Astrocyte (in vitro differentiated cells and primary cell): ENCODE results near the gene MLLT10. TPM values are rescaled to one million over a fixed set of nuclear protein-coding genes. Genes with fewer than 3 reads are reported as not detected.

Experiments
- DNase-seq: peaks from one replicate; pipeline ENCODE4 v3.0.0-alpha.2; 2010; ENCODE audit warnings: low read depth
- FAIRE-seq: peaks from 2 replicates; lab custom pipeline; 2011; peaks lifted over from hg19 to GRCh38; lab: Jason Lieb, UNC
- H2AFZ ChIP-seq: 2 replicates; pipeline ENCODE4 v1.6.0; 2012; ENCODE audit warnings: low read depth, low read length, inconsistent platforms
- H3K27ac ChIP-seq: 2 replicates; pipeline ENCODE4 v1.5.1; 2011; ENCODE audit warnings: low read depth, low read length, inconsistent platforms
- H3K27me3 ChIP-seq: 2 replicates; pipeline ENCODE4 v1.6.0; 2011; ENCODE audit warnings: low read length, inconsistent platforms; ENCODE audit not compliant: insufficient read depth
- H3K36me3 ChIP-seq: 2 replicates; pipeline ENCODE4 v1.5.1; 2011; ENCODE audit warnings: low read length, inconsistent platforms; ENCODE audit not compliant: insufficient read depth
- H3K4me1 ChIP-seq: 2 replicates; pipeline ENCODE4 v1.5.1; 2011; ENCODE audit warnings: low read length, inconsistent platforms; ENCODE audit not compliant: insufficient read depth
- H3K4me2 ChIP-seq: 2 replicates; pipeline ENCODE4 v1.6.0; 2012; ENCODE audit warnings: low read length, inconsistent platforms
- H3K4me3 ChIP-seq: 2 replicates; pipeline ENCODE4 v1.5.1; 2011; ENCODE audit warnings: low read depth, mild to moderate bottlenecking, low read length, inconsistent platforms; ENCODE audit not compliant: insufficient read depth
- H3K79me2 ChIP-seq: 2 replicates; pipeline ENCODE4 v1.6.0; 2012; ENCODE audit warnings: mild to moderate bottlenecking, low read length, inconsistent platforms; ENCODE audit not compliant: insufficient read depth
- H3K9ac ChIP-seq: 2 replicates; pipeline ENCODE4 v1.6.0; 2012; ENCODE audit warnings: mild to moderate bottlenecking, low read length, inconsistent platforms
- H3K9me3 ChIP-seq: 2 replicates; pipeline ENCODE4 v1.5.1; 2012; ENCODE audit warnings: low read depth, mild to moderate bottlenecking, low read length, inconsistent platforms; ENCODE audit not compliant: insufficient read depth
- H4K20me1 ChIP-seq: 2 replicates; pipeline ENCODE4 v1.6.0; 2012; ENCODE audit warnings: low read length, inconsistent platforms; ENCODE audit not compliant: insufficient read depth
- H3K27ac Mint-ChIP-seq: one replicate; pipeline ENCODE4 v1.8.0; 2021; ENCODE audit warnings: mild to moderate bottlenecking, mixed read lengths; ENCODE audit not compliant: unreplicated experiment
- H3K27me3 Mint-ChIP-seq: one replicate; pipeline ENCODE4 v1.8.0; 2021; ENCODE audit warnings: low read depth, mixed read lengths; ENCODE audit not compliant: unreplicated experiment
- H3K36me3 Mint-ChIP-seq: one replicate; pipeline ENCODE4 v1.8.0; 2021; ENCODE audit warnings: low read depth, mixed read lengths; ENCODE audit not compliant: unreplicated experiment
- H3K4me1 Mint-ChIP-seq: one replicate; pipeline ENCODE4 v1.8.0; 2021; ENCODE audit warnings: low read depth, mixed read lengths; ENCODE audit not compliant: unreplicated experiment
- H3K4me3 Mint-ChIP-seq: one replicate; pipeline ENCODE4 v1.8.0; 2021; ENCODE audit warnings: mild to moderate bottlenecking, moderate library complexity, mixed read lengths; ENCODE audit not compliant: unreplicated experiment
- H3K9me3 Mint-ChIP-seq: one replicate; pipeline ENCODE4 v1.8.0; 2021; ENCODE audit warnings: mild to moderate bottlenecking, mixed read lengths; ENCODE audit not compliant: unreplicated experiment
- CTCF ChIP-seq: IDR thresholded peaks from 2 replicates; pipeline ENCODE4 v1.5.1; 2011; ENCODE audit warnings: low read depth, mild to moderate bottlenecking, inconsistent platforms, low read length, moderate library complexity; ENCODE audit not compliant: insufficient read depth
- EZH2 ChIP-seq: IDR thresholded peaks from 2 replicates; pipeline ENCODE4 v1.6.1; 2012; ENCODE audit warnings: mild to moderate bottlenecking, low read length, inconsistent platforms; ENCODE audit not compliant: insufficient read depth
- total RNA-seq: library from RNA; stranded (reverse); gene quantifications from 2 replicates; pipeline ENCODE4 v1.2.1, GENCODE V29; 2021

MLLT10 gene
- total RNA-seq, 1 donor from 2014 or later: 46.9 TPM

- Mint-ChIP-seq H3K36me3 (peaks cover 9% of the 10 kb centered on the region), H3K4me3 (no peak overlapping the region)
- DNase-seq: no peak
Measured at GRCh38 chr10:21603721-21604120, 69.7 kb downstream of the MLLT10 start.

GRCh38 chr10:21604651-21605050, 70.6 kb downstream of the MLLT10 start:
- peaks cover 6% of the 10 kb centered on the region for H3K36me3 ChIP-seq
- no peaks in the 10 kb centered on the region for H3K4me1 ChIP-seq
- H3K36me3 Mint-ChIP-seq: peaks cover 9% of the 10 kb centered on the region
- DNase-seq (no peak), FAIRE-seq (no peak)
- H3K79me2 ChIP-seq: peaks cover 83% of the 10 kb centered on the region
- H3K4me3 Mint-ChIP-seq: no peak overlapping the region
- H3K4me3 ChIP-seq: no peak overlapping the region
- no peak overlapping the region for H3K27ac Mint-ChIP-seq
- H3K27ac ChIP-seq: no peak overlapping the region
- H3K9me3 Mint-ChIP-seq: no peaks in the 10 kb centered on the region
- H4K20me1 ChIP-seq: peaks cover 55% of the 10 kb centered on the region
- no peak overlapping the region for H2AFZ ChIP-seq
- no peak overlapping the region for H3K4me2 ChIP-seq
- H3K27me3 Mint-ChIP-seq: no peaks in the 10 kb centered on the region
- H3K4me1 Mint-ChIP-seq: peaks cover 8% of the 10 kb centered on the region
- no peaks in the 10 kb centered on the region for H3K9me3 ChIP-seq
- no peak overlapping the region for H3K9ac ChIP-seq
- H3K27me3 ChIP-seq: no peaks in the 10 kb centered on the region
- TF ChIP-seq EZH2 (no peak), CTCF (no peak)

More at GRCh38 chr10:21603721-21604120, 69.7 kb downstream of the MLLT10 start:
- Histone ChIP-seq H4K20me1 (peaks cover 53% of the 10 kb centered on the region), H3K4me1 (no peaks in the 10 kb centered on the region), H3K4me3 (no peak overlapping the region), H3K36me3 (peaks cover 6% of the 10 kb centered on the region), H3K27ac (no peak overlapping the region), H3K4me2 (no peak overlapping the region), H2AFZ (no peak overlapping the region), H3K27me3 (no peaks in the 10 kb centered on the region), H3K79me2 (peaks cover 81% of the 10 kb centered on the region), H3K9me3 (no peaks in the 10 kb centered on the region), H3K9ac (no peak overlapping the region)
- peaks cover 8% of the 10 kb centered on the region for H3K4me1 Mint-ChIP-seq
- H3K27me3 Mint-ChIP-seq: no peaks in the 10 kb centered on the region
- no peaks in the 10 kb centered on the region for H3K9me3 Mint-ChIP-seq
- TF ChIP-seq EZH2 (no peak), CTCF (no peak)
- FAIRE-seq: peak; percentile 17
- H3K27ac Mint-ChIP-seq: no peak overlapping the region

DNA sequence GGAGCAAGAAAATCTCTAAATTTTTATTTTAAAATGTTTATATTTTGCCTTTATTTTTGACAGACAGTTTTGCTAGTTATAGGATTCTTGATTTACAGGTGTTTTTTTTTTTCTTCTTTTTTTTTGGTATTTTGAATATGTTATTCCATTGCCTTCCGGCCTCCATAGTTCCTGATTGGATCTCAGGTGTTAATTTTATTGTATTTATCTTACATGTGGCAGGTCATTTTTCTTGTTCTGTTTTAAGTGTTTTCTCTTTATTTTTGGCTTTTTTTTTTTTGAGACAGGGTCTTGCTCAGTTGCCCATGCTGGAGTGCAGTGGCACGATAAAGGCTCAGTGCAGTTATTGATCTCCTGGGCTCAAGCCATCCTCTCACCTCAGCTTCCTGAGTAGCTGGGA, 73.9 kb downstream of the MLLT10 start:
- no peaks in the 10 kb centered on the region for H3K9me3 ChIP-seq
- DNase-seq: no peak
- peaks cover 9% of the 10 kb centered on the region for H3K36me3 ChIP-seq
- H3K9me3 Mint-ChIP-seq: no peaks in the 10 kb centered on the region
- peaks cover 43% of the 10 kb centered on the region for H4K20me1 ChIP-seq
- FAIRE-seq: no peak
- H3K9ac ChIP-seq: no peak overlapping the region
- H2AFZ ChIP-seq: no peak overlapping the region
- peaks cover 77% of the 10 kb centered on the region for H3K79me2 ChIP-seq
- TF ChIP-seq EZH2 (no peak), CTCF (no peak)
- no peak overlapping the region for H3K4me2 ChIP-seq
- peaks cover 2% of the 10 kb centered on the region for H3K4me1 Mint-ChIP-seq
- no peaks in the 10 kb centered on the region for H3K27me3 Mint-ChIP-seq
- peaks cover 9% of the 10 kb centered on the region for H3K36me3 Mint-ChIP-seq
- H3K4me1 ChIP-seq: no peaks in the 10 kb centered on the region
- no peak overlapping the region for H3K27ac Mint-ChIP-seq
- no peaks in the 10 kb centered on the region for H3K27me3 ChIP-seq
- H3K27ac ChIP-seq: no peak overlapping the region
- no peak overlapping the region for H3K4me3 ChIP-seq
- no peak overlapping the region for H3K4me3 Mint-ChIP-seq
